ENCODE data around the gene IFITM1. TPM values are rescaled to one million over a fixed set of nuclear protein-coding genes. Genes with fewer than 3 reads are reported as not detected.
"Not testable (repeated sequence)": the region's sequence is repeated elsewhere in the genome, so short reads cannot be mapped to it uniquely, and the experiment has no call there.

The IFITM1 gene
- total RNA-seq, 1 donor from 2014 or later: 13.3 TPM

- peaks cover 25% of the 10 kb centered on the region for H3K9me3 Mint-ChIP-seq
- H3K9ac ChIP-seq: no peak overlapping the region
- peaks cover 57% of the 10 kb centered on the region for H3K4me1 Mint-ChIP-seq
- H3F3A ChIP-seq (ENCODE audit: low read depth): peaks cover 33% of the 10 kb centered on the region
- peaks cover 4% of the 10 kb centered on the region for H3K36me3 Mint-ChIP-seq
- no peaks in the 10 kb centered on the region for H3K27me3 ChIP-seq
- peaks cover 11% of the 10 kb centered on the region for H3K27me3 Mint-ChIP-seq (ENCODE audit: insufficient read depth, low read depth)
- peaks cover 37% of the 10 kb centered on the region for H3K4me1 ChIP-seq
- H3K36me3 ChIP-seq: no peaks in the 10 kb centered on the region
- H3K27ac ChIP-seq: no peak overlapping the region
- H3K79me2 ChIP-seq (ENCODE audit: low read depth): no peaks in the 10 kb centered on the region
- DNase-seq (ENCODE audit: low spot score): no peak
- H4K20me1 ChIP-seq (ENCODE audit: low read depth): no peaks in the 10 kb centered on the region
- H3K27ac Mint-ChIP-seq: peak overlapping the region; percentile 97
- no peak overlapping the region for H3K4me3 Mint-ChIP-seq
- no peak for TF ChIP-seq CTCF (IDR thresholded peaks at IDR 0.05)
- no peak for TF ChIP-seq EZH2phosphoT487 (IDR thresholded peaks at IDR 0.05)
- TF ChIP-seq EZH2 (IDR thresholded peaks at IDR 0.05): no peak
- no peak overlapping the region for H3K4me2 ChIP-seq
- no peaks in the 10 kb centered on the region for H3K9me3 ChIP-seq (ENCODE audit: low read depth)
- H2AFZ ChIP-seq (replicated peaks): no peak overlapping the region
- H3K4me3 ChIP-seq: no peak overlapping the region
These were observed 19.0 kb downstream of the IFITM1 start for GRCh38 chr11:332651-333480.

- peaks cover 11% of the 10 kb centered on the region for H3K27me3 Mint-ChIP-seq (ENCODE audit: insufficient read depth, low read depth)
- H2AFZ ChIP-seq (replicated peaks): peak overlapping the region; percentile 75
- not testable (repeated sequence) for H3K36me3 ChIP-seq; H3K9ac ChIP-seq; H3K9me3 ChIP-seq (ENCODE audit: low read depth); H3K79me2 ChIP-seq (ENCODE audit: low read depth); DNase-seq (ENCODE audit: low spot score); H3K36me3 Mint-ChIP-seq; H3K27me3 ChIP-seq; H4K20me1 ChIP-seq (ENCODE audit: low read depth)
- peak overlapping the region; percentile 32 for H3K4me3 ChIP-seq
- H3K9me3 Mint-ChIP-seq: peaks cover 25% of the 10 kb centered on the region
- peaks cover 57% of the 10 kb centered on the region for H3K4me1 Mint-ChIP-seq
- peaks cover 37% of the 10 kb centered on the region for H3K4me1 ChIP-seq
- H3K27ac ChIP-seq: peak overlapping the region; percentile 71
- H3F3A ChIP-seq (ENCODE audit: low read depth): peaks cover 33% of the 10 kb centered on the region
- peak overlapping the region; percentile 97 for H3K27ac Mint-ChIP-seq
- H3K4me2 ChIP-seq: peak overlapping the region; percentile 74
- peak overlapping the region; percentile 82 for H3K4me3 Mint-ChIP-seq
These were observed 19.9 kb downstream of the IFITM1 start for GRCh38 chr11:333616-334263.

- Mint-ChIP-seq H3K27me3 (ENCODE audit: insufficient read depth, low read depth) (peaks cover 11% of the 10 kb centered on the region), H3K9me3 (peaks cover 25% of the 10 kb centered on the region), H3K4me3 (peak overlapping the region; percentile 82), H3K27ac (peak overlapping the region; percentile 97), H3K4me1 (peaks cover 54% of the 10 kb centered on the region), H3K36me3 (peaks cover 4% of the 10 kb centered on the region)
- Histone ChIP-seq H3K4me2 (peak overlapping the region; percentile 74), H2AFZ (replicated peaks) (peak overlapping the region; percentile 75), H3K9ac (no peak overlapping the region), H3K27ac (peak overlapping the region; percentile 71), H4K20me1 (ENCODE audit: low read depth) (no peaks in the 10 kb centered on the region), H3K9me3 (ENCODE audit: low read depth) (no peaks in the 10 kb centered on the region), H3K79me2 (ENCODE audit: low read depth) (no peaks in the 10 kb centered on the region), H3K4me3 (peak overlapping the region; percentile 32), H3K27me3 (no peaks in the 10 kb centered on the region), H3F3A (ENCODE audit: low read depth) (peaks cover 33% of the 10 kb centered on the region), H3K4me1 (peaks cover 37% of the 10 kb centered on the region), H3K36me3 (no peaks in the 10 kb centered on the region)
- no peak for TF ChIP-seq EZH2phosphoT487 (IDR thresholded peaks at IDR 0.05)
- no peak for TF ChIP-seq EZH2 (IDR thresholded peaks at IDR 0.05)
- TF ChIP-seq CTCF (IDR thresholded peaks at IDR 0.05): no peak
- peak; percentile 83 for DNase-seq (ENCODE audit: low spot score)
These were observed 20.6 kb downstream of the IFITM1 start for GRCh38 chr11:334264-334994.
